H1 (cell line): ENCODE results near the gene MAMSTR. TPM values are rescaled to one million over a fixed set of nuclear protein-coding genes. Genes with fewer than 3 reads are reported as not detected.

Experiments
- CTCF ChIA-PET: fragments of 300-600 bp; sonication (Branson Sonifier 250); formaldehyde crosslinking; loops from one replicate; lab custom pipeline; 2021; ENCODE audit not compliant: partially characterized antibody; lab: Charles Lee
- POLR2A ChIA-PET: fragments of 300-600 bp; sonication (Branson Sonifier 250); formaldehyde crosslinking; loops from one replicate; lab custom pipeline; 2021; ENCODE audit warnings: inconsistent platforms; ENCODE audit not compliant: partially characterized antibody; lab: Charles Lee
- DNase-seq, 2 experiments: peaks; one replicate each; pipeline versions ENCODE4 v3.0.0 to v3.0.0-alpha.2; 2010 to 2022; ENCODE audit warnings: low spot score in 2 of 2, low read depth in 1 of 2, mixed read lengths in 1 of 2
- FAIRE-seq: peaks from 2 replicates; lab custom pipeline; 2011; peaks lifted over from hg19 to GRCh38; lab: Jason Lieb, UNC
- H2AFZ ChIP-seq: 2 replicates; pipeline ENCODE4 v1.8.1; 2012; ENCODE audit warnings: low read length, inconsistent platforms
- H2AK5ac ChIP-seq: 2 replicates; pipeline ENCODE4 v1.6.1; 2013; ENCODE audit warnings: low read depth, low read length
- H2BK120ac ChIP-seq: replicated peaks from 2 replicates; pipeline ENCODE3; 2013; ENCODE audit warnings: low read depth, low read length, inconsistent platforms
- H2BK12ac ChIP-seq: 2 replicates; pipeline ENCODE4 v1.6.1; 2013; ENCODE audit warnings: low read depth, low read length
- H2BK15ac ChIP-seq: 2 replicates; pipeline ENCODE4 v1.6.1; 2013; ENCODE audit warnings: low read length
- H2BK20ac ChIP-seq: 2 replicates; pipeline ENCODE4 v1.6.1; 2013; ENCODE audit warnings: low read length
- H2BK5ac ChIP-seq: 2 replicates; pipeline ENCODE4 v1.6.1; 2013; ENCODE audit warnings: low read depth, low read length
- H3K14ac ChIP-seq: 2 replicates; pipeline ENCODE4 v1.6.1; 2013; ENCODE audit warnings: inconsistent platforms; ENCODE audit not compliant: insufficient read length
- H3K18ac ChIP-seq: 2 replicates; pipeline ENCODE4 v1.6.1; 2013; ENCODE audit warnings: low read length; ENCODE audit errors: extremely low read depth
- H3K23ac ChIP-seq: 2 replicates; pipeline ENCODE4 v1.6.1; 2013; ENCODE audit warnings: inconsistent platforms; ENCODE audit not compliant: insufficient read length
- H3K23me2 ChIP-seq: 2 replicates; pipeline ENCODE4 v1.6.1; 2013; ENCODE audit warnings: low read depth, low read length
- H3K27ac ChIP-seq: 2 replicates; pipeline ENCODE4 v1.6.1; 2011; ENCODE audit warnings: low read depth, low read length, inconsistent platforms
- H3K27me3 ChIP-seq, 4 experiments: replicated peaks in 1 of 4; 1 replicate in 1 of 4; 2 replicates in 3 of 4; pipeline versions ENCODE4 v1.6.1 to v1.8.1; 2011 to 2013; ENCODE audit warnings: low read length in 3 of 4, mild to moderate bottlenecking in 3 of 4, inconsistent platforms in 2 of 4, mixed read lengths in 2 of 4, moderate library complexity in 1 of 4; ENCODE audit not compliant: control insufficient read depth in 3 of 4, insufficient read depth in 3 of 4; ENCODE audit errors: extremely low read depth in 1 of 4
- H3K36me3 ChIP-seq, 4 experiments: 2 replicates each; pipeline versions ENCODE4 v1.6.1 to v1.8.1; 2011 to 2013; ENCODE audit warnings: mild to moderate bottlenecking in 4 of 4, low read length in 3 of 4, moderate library complexity in 2 of 4, control low read depth in 1 of 4, inconsistent platforms in 1 of 4; ENCODE audit not compliant: insufficient read depth in 4 of 4, control insufficient read depth in 2 of 4
- H3K4ac ChIP-seq: replicated peaks from 2 replicates; pipeline ENCODE3; 2013; ENCODE audit warnings: low read length, low read depth, mixed read lengths, inconsistent platforms; ENCODE audit not compliant: insufficient read length
- H3K4me1 ChIP-seq, 4 experiments: replicated peaks in 1 of 4; 1 replicate in 1 of 4; 2 replicates in 3 of 4; pipeline versions ENCODE4 v1.6.1 to v1.8.1; 2011 to 2013; ENCODE audit warnings: low read length in 3 of 4, inconsistent platforms in 2 of 4, mixed read lengths in 1 of 4; ENCODE audit not compliant: insufficient read depth in 4 of 4, control insufficient read depth in 3 of 4
- H3K4me2 ChIP-seq, 2 experiments: 2 replicates each; pipeline versions ENCODE4 v1.6.1 to v1.8.1; 2011 to 2013; ENCODE audit warnings: low read depth in 2 of 2, low read length in 2 of 2, control low read depth in 1 of 2, inconsistent platforms in 1 of 2, mild to moderate bottlenecking in 1 of 2; ENCODE audit not compliant: insufficient read depth in 1 of 2
- H3K4me3 ChIP-seq, 4 experiments: fragments of 200-600, 300-600 bp in 1 of 4; sonication (generic), shearing (Covaris generic), sonication (Bioruptor Twin) in 1 of 4; 2 replicates each; pipeline versions ENCODE4 v1.5.1 to v1.8.1; 2011 to 2016; ENCODE audit warnings: low read length in 4 of 4, low read depth in 3 of 4, control low read depth in 2 of 4, inconsistent platforms in 2 of 4, mild to moderate bottlenecking in 2 of 4, mixed read lengths in 1 of 4, moderate library complexity in 1 of 4; ENCODE audit not compliant: insufficient read depth in 2 of 4; ENCODE audit errors: extremely low read depth in 1 of 4
- H3K56ac ChIP-seq: replicated peaks from 2 replicates; pipeline ENCODE3; 2013; ENCODE audit warnings: low read depth, mild to moderate bottlenecking, mixed read lengths, low read length, inconsistent platforms; ENCODE audit not compliant: insufficient read length
- H3K79me1 ChIP-seq: 2 replicates; pipeline ENCODE4 v1.6.1; 2013; ENCODE audit warnings: low read depth, low read length, control low read depth
- H3K79me2 ChIP-seq, 2 experiments: 2 replicates each; pipeline versions ENCODE4 v1.6.1 to v1.8.1; 2012 to 2013; ENCODE audit warnings: low read length in 2 of 2, mild to moderate bottlenecking in 2 of 2, inconsistent platforms in 1 of 2; ENCODE audit not compliant: insufficient read depth in 2 of 2, control insufficient read depth in 1 of 2
- H3K9ac ChIP-seq, 4 experiments: replicated peaks in 1 of 4; 1 replicate in 1 of 4; 2 replicates in 3 of 4; pipeline versions ENCODE4 v1.6.1 to v1.8.1; 2011 to 2013; ENCODE audit warnings: low read depth in 3 of 4, low read length in 3 of 4, control low read depth in 2 of 4, mild to moderate bottlenecking in 2 of 4, moderate library complexity in 2 of 4, inconsistent platforms in 1 of 4; ENCODE audit errors: extremely low read depth in 1 of 4
- H3K9me3 ChIP-seq, 2 experiments: 2 replicates each; pipeline versions ENCODE4 v1.6.1 to v1.8.1; 2012 to 2013; ENCODE audit warnings: mild to moderate bottlenecking in 2 of 2, moderate library complexity in 2 of 2, control low read depth in 1 of 2, inconsistent platforms in 1 of 2, low read depth in 1 of 2, low read length in 1 of 2, mixed read lengths in 1 of 2; ENCODE audit not compliant: insufficient read depth in 2 of 2
- H4K20me1 ChIP-seq, 2 experiments: replicated peaks in 1 of 2; 2 replicates each; pipeline versions ENCODE3 to v1.8.1; 2011 to 2013; ENCODE audit warnings: inconsistent platforms in 2 of 2, low read length in 2 of 2, mild to moderate bottlenecking in 1 of 2; ENCODE audit not compliant: insufficient read depth in 2 of 2, control insufficient read depth in 1 of 2
- H4K5ac ChIP-seq: 2 replicates; pipeline ENCODE4 v1.6.1; 2013; ENCODE audit warnings: low read length, low read depth, mixed read lengths, inconsistent platforms; ENCODE audit not compliant: insufficient read length
- H4K8ac ChIP-seq: 2 replicates; pipeline ENCODE4 v1.8.0; 2013; ENCODE audit warnings: mild to moderate bottlenecking, moderate library complexity, low read length, inconsistent platforms; ENCODE audit not compliant: insufficient read depth; ENCODE audit errors: extremely low read depth
- H4K91ac ChIP-seq: replicated peaks from 2 replicates; pipeline ENCODE3; 2013; ENCODE audit warnings: low read length, mixed read lengths, inconsistent platforms; ENCODE audit not compliant: insufficient read length
- MAFK ChIP-seq: IDR thresholded peaks from 2 replicates; pipeline ENCODE4 v1.6.1; 2012; ENCODE audit warnings: low read depth, mild to moderate bottlenecking, improper control_type of control experiment, low read length
- SIRT6 ChIP-seq: IDR thresholded peaks from one replicate; pipeline ENCODE4 v1.7.1; 2012; ENCODE audit warnings: low read length, inconsistent platforms
- SIX5 ChIP-seq: IDR thresholded peaks from 2 replicates; pipeline ENCODE4 v1.6.1; 2011; ENCODE audit warnings: mild to moderate bottlenecking, low read depth, low read length
- SRF ChIP-seq: IDR thresholded peaks from 2 replicates; pipeline ENCODE4 v1.6.1; 2011; ENCODE audit warnings: mild to moderate bottlenecking, low read depth, low read length, moderate library complexity
- WGBS, 2 experiments: shearing (Covaris generic) in 1 of 2; methylation state at CpG; one replicate each; pipeline versions ENCODE4 v1.1.6 to v1.1.7; 2013 to 2015; ENCODE audit warnings: low lambda C conversion rate in 2 of 2, mixed read lengths in 2 of 2, inconsistent platforms in 1 of 2, low coverage in 1 of 2, missing lambda C conversion rate in 1 of 2; ENCODE audit not compliant: insufficient replicate concordance in 2 of 2, insufficient coverage in 1 of 2, insufficient read length in 1 of 2; ENCODE audit errors: extremely low coverage in 1 of 2, missing lambda C conversion rate in 1 of 2; 5-methylcytosine and 5-hydroxymethylcytosine counted together
- polyA plus RNA-seq, 7 experiments: library from polyadenylated mRNA; depleted of rRNA in 3 of 7; stranded (reverse) in 5 of 7; unstranded in 2 of 7; fragments of >200 nt in 5 of 7; fragments of 200-250 nt in 2 of 7; gene quantifications; 1 replicate in 5 of 7; 2 replicates in 1 of 7; 4 replicates in 1 of 7; pipeline versions ENCODE4 v1.2.1 to v1.2.3, GENCODE V29; 2011 to 2013; ENCODE audit warnings: missing spikeins in 2 of 7, mixed read lengths in 2 of 7
- total RNA-seq: library from RNA; stranded (reverse); fragmentation: NEBNext Ultra II Directional; extraction: Animal tissue kit (Norgen Biotek cat#: 25700); gene quantifications from 2 replicates; pipeline ENCODE4 v1.2.1, GENCODE V29; 2021

The MAMSTR gene
- total and polyA plus RNA-seq, 2 of the 8 experiments (the other 6 are each of a cell fraction or from before 2014, with no cell fraction given): 2.0 to 2.3 TPM

DNA sequence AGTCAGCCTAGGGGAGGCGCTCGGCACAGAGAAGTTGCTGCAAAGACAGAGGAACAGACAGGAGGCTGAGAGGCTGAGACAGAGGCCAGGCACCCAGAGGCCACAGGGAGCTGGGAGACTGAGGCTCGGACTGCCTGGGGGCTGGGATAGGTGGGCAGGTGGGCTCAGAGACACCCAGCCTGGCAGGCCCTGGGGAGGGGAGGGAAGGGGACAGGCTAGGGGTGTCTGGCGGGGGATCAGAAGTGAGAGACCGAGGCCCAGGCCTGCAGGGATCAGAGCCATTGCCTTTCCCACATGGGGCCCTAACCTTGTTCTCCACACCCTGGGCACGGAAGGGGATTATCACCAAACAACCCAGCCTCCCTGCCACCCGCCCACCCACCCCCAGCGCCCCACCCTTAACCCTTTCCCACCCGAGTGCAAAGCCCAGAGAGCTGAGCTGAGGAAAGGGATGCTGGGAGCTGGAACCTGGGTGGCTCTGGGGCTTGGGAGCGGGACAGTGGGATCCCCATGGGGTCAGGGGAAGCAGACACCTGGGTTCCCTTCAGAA, 48.0 kb downstream of the MAMSTR start:
- no peak overlapping the region for H3K27ac ChIP-seq
- 0 out of 2 replicates have a peak overlapping the region, but pooled peaks have one; percentile 46 for H2BK15ac ChIP-seq
- no peak overlapping the region for H2AK5ac ChIP-seq
- H2BK120ac ChIP-seq: no peak overlapping the region
- no peak overlapping the region for H4K5ac ChIP-seq
- H3K9me3 ChIP-seq: peaks cover 0 to 3% of the 10 kb centered on the region in 2 experiments; a peak in 1 of 4 replicates
- no peak overlapping the region for H3K14ac ChIP-seq
- no peak overlapping the region for H2BK20ac ChIP-seq
- peaks cover 2 to 23% (median 19%) of the 10 kb centered on the region in 4 experiments for H3K4me1 ChIP-seq
- H3K79me2 ChIP-seq: no peaks in the 10 kb centered on the region; a peak in 1 of 4 replicates
- no peak overlapping the region for H3K23ac ChIP-seq
- H3K18ac ChIP-seq: no peak overlapping the region
- no peak overlapping the region for H3K4me3 ChIP-seq
- H3K9ac ChIP-seq: no peak overlapping the region
- no peak overlapping the region for H3K4ac ChIP-seq
- no peak overlapping the region for H4K91ac ChIP-seq
- H2BK12ac ChIP-seq: no peak overlapping the region
- H4K8ac ChIP-seq: no peak overlapping the region
- peaks cover 0 to 5% (median 3%) of the 10 kb centered on the region in 4 experiments; a peak in 2 of 7 replicates for H3K27me3 ChIP-seq
- no peak overlapping the region for H3K4me2 ChIP-seq
- peaks cover 0 to 4% of the 10 kb centered on the region in 2 experiments for H4K20me1 ChIP-seq
- H3K23me2 ChIP-seq: peaks cover 24% of the 10 kb centered on the region; the same call in 1 of the 2 replicates
- no peak overlapping the region for H3K56ac ChIP-seq
- no peaks in the 10 kb centered on the region for H3K36me3 ChIP-seq
- DNase-seq: no peak
- H3K79me1 ChIP-seq: no peaks in the 10 kb centered on the region
- no peak for FAIRE-seq
- CTCF ChIA-PET: interaction anchor here (0.9 to 1.5 kb wide), 5 partner anchors 9 to 124 kb away, joined by 3 to 4 read pairs (median 3); no protein-coding TSS in a partner anchor
- WGBS, 2 experiments: 93% methylated on average over 4 of the region's 10 CpGs; no CpG with 5 or more reads in 1 of the 2 experiments
- POLR2A ChIA-PET: interaction anchor here (1.4 kb wide), 1 partner anchor 26 kb away, joined by 5 read pairs; the partner anchor contains the start of gene CA11
- H2BK5ac ChIP-seq: no peak overlapping the region
- H2AFZ ChIP-seq: no peak overlapping the region
- TF ChIP-seq MAFK (no peak), SRF (no peak), SIX5 (no peak), SIRT6 (no peak)
